Astrocyte (in vitro differentiated cells and primary cell): ENCODE data around the gene FUT8.

Experiments used
- EZH2 ChIP-seq: IDR thresholded peaks from 2 replicates; pipeline ENCODE4 v1.6.1; 2012; ENCODE audit warnings: mild to moderate bottlenecking, low read length, inconsistent platforms; ENCODE audit not compliant: insufficient read depth
- TF ChIP-seq, protein P1 (sequence below): IDR thresholded peaks from 2 replicates; pipeline ENCODE4 v1.5.1; 2011; ENCODE audit warnings: low read depth, mild to moderate bottlenecking, inconsistent platforms, low read length, moderate library complexity; ENCODE audit not compliant: insufficient read depth

DNA sequence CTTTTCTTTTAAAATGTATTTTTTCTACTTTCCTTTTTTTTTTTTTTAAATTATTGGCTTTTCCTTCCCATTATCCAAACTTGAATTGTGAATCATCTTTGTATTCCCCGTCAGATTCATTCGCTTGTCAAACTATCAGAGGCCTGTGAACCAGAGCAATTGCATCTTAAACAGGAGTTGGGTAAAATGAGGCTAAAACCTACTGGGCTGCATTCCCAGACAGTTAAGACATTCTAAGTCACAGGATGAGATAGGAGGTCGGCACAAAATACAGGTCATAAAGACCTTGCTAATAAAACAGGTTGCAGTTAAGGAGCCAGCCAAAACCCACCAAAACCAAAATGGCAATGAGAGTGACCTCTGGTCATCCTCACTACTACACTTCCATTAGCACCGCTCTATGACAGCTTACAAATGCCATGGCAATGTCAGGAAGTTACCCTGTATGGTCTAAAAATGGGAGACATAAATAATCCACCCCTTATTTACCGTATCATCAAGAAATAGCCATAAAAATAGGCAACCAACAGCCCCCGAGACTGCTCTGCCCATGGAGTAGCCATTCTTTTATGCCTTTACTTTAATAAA lies 19.9 kb downstream of the FUT8 start:
- TF ChIP-seq, protein P1, sequence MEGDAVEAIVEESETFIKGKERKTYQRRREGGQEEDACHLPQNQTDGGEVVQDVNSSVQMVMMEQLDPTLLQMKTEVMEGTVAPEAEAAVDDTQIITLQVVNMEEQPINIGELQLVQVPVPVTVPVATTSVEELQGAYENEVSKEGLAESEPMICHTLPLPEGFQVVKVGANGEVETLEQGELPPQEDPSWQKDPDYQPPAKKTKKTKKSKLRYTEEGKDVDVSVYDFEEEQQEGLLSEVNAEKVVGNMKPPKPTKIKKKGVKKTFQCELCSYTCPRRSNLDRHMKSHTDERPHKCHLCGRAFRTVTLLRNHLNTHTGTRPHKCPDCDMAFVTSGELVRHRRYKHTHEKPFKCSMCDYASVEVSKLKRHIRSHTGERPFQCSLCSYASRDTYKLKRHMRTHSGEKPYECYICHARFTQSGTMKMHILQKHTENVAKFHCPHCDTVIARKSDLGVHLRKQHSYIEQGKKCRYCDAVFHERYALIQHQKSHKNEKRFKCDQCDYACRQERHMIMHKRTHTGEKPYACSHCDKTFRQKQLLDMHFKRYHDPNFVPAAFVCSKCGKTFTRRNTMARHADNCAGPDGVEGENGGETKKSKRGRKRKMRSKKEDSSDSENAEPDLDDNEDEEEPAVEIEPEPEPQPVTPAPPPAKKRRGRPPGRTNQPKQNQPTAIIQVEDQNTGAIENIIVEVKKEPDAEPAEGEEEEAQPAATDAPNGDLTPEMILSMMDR, result no peak
- no peak for TF ChIP-seq EZH2
